Measurements from ENCODE around the gene MYO9B. TPM values are rescaled to one million over a fixed set of nuclear protein-coding genes. Genes with fewer than 3 reads are reported as not detected.
"Not testable (repeated sequence)": the region's sequence is repeated elsewhere in the genome, so short reads cannot be mapped to it uniquely, and the experiment has no call there.

Gene MYO9B
- total and polyA plus RNA-seq, 2 donors = 28.2 to 103 TPM

DNA sequence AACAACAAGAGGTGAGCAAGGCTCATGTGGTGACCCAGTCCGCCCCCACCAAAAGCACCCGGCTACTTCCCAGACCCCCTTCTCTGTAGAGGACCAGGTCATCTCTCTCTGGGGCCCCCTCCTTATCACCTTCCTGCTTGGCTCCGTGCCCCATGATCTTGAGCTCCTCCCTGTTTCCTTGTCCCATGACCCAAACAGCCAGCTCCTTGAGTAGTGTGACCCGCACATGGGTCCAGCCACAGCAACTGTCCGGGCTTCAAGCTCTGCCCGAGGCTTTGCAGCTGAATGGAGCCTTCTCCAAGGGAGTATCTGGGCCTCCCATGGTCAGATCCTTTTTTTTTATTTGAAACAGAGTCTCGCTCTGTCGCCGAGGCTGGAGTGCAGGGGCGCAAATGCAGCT lies 61.8 kb downstream of the MYO9B start:
- Histone ChIP-seq H3K27me3 (ENCODE audit: control insufficient read depth in 2 of 2, insufficient read depth in 1 of 2, low read length in 1 of 2) (no peaks in the 10 kb centered on the region), H3K9me3 (ENCODE audit: control insufficient read depth in 2 of 2, insufficient read depth in 1 of 2, low read length in 1 of 2) (no peaks in the 10 kb centered on the region), H3K36me3 (ENCODE audit: control insufficient read depth in 2 of 2, insufficient read depth in 2 of 2, low read length in 1 of 2) (peaks cover 2 to 9% of the 10 kb centered on the region in 2 donors), H3K4me1 (ENCODE audit: control insufficient read depth in 2 of 2, insufficient read depth in 2 of 2, low read length in 2 of 2) (peaks cover 5 to 14% of the 10 kb centered on the region in 2 donors), H3K27ac (ENCODE audit: low read depth in 1 of 2, low read length in 1 of 2) (no peak overlapping the region), H3K4me3 (ENCODE audit: low read length in 2 of 2) (no peak overlapping the region)
- no peak for DNase-seq (ENCODE audit: low read depth in 6 of 9, low spot score in 9 of 9)
- WGBS = 98% methylated on average over 10 of the region's 10 CpGs

DNA sequence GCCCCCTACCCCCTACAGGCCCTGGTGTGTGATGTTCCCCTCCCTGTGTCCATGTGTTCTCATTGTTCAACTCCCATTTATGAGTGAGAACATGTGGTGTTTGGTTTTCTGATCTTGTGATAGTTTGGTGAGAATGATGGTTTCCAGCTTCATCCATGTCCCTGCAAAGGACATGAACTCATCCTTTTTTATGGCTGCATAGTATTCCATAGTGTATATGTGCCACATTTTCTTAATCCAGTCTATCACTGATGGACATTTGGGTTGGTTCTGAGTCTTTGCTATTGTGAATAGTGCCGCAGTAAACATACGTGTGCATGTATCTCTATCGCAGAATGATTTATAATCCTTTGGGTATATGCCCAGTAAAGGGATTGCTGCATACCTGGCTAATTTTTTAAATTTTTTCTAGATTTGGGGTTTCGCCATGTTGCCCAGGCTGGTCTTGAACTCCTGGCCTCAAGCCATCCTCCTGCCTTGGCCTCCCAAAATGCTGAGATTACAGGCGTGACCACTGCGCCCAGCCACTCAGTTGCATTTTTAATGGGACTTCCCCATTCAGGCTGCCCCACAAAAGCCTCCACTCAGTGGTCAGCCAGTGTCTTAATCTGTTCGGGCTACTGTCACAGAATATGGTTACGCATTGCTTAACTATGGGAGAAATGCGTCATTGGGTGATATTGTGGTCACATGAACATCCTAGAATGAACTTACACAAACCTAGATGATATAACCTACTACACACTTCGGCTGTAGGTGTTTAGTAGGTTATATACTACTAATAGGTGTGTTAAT lies 62.7 kb downstream of the MYO9B start:
- not testable (repeated sequence) for H3K4me3 ChIP-seq (ENCODE audit: low read length in 2 of 2); DNase-seq (ENCODE audit: low read depth in 6 of 9, low spot score in 9 of 9); H3K27me3 ChIP-seq (ENCODE audit: control insufficient read depth in 2 of 2, insufficient read depth in 1 of 2, low read length in 1 of 2); H3K9me3 ChIP-seq (ENCODE audit: control insufficient read depth in 2 of 2, insufficient read depth in 1 of 2, low read length in 1 of 2); H3K27ac ChIP-seq (ENCODE audit: low read depth in 1 of 2, low read length in 1 of 2)
- H3K4me1 ChIP-seq (ENCODE audit: control insufficient read depth in 2 of 2, insufficient read depth in 2 of 2, low read length in 2 of 2) = peaks cover 5 to 14% of the 10 kb centered on the region in 2 donors
- WGBS = 97% methylated on average over 10 of the region's 10 CpGs
- peaks cover 2 to 14% of the 10 kb centered on the region in 2 donors for H3K36me3 ChIP-seq (ENCODE audit: control insufficient read depth in 2 of 2, insufficient read depth in 2 of 2, low read length in 1 of 2)

DNA sequence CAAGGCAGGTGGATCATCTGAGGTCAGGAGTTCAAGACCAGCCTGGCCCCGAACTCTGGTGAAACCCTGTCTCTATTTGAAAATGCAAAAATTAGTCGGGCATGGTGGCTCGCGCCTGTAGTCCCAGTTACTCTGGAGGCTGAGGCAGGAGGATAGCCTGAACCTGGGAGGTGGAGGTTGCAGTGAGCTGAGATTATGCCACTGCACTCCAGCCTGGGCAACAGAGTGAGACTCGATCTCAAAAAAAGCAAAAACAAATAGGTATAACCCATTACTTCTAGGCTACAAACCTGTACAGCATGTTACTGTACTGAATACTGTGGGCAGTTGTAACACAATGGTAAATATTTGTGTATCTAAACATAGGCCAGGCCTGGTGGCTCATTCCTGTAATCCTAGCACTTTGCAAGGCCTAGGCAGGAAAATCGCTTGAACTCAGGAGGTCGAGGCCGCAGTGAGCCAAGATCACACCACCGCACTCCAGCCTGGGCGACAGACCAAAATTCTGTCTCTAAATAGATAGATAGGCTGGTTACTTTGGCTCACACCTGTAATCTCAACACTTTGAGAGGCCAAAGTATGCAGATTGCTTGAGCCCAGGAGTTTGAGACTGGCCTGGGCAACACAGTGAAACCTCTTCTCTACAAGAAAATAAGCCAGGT lies 63.5 kb downstream of the MYO9B start:
- no peak overlapping the region for H3K4me3 ChIP-seq (ENCODE audit: low read length in 2 of 2)
- DNase-seq (ENCODE audit: low read depth in 6 of 9, low spot score in 9 of 9) = no peak
- H3K4me1 ChIP-seq (ENCODE audit: control insufficient read depth in 2 of 2, insufficient read depth in 2 of 2, low read length in 2 of 2) = peaks cover 5 to 14% of the 10 kb centered on the region in 2 donors
- no peaks in the 10 kb centered on the region for H3K27me3 ChIP-seq (ENCODE audit: control insufficient read depth in 2 of 2, insufficient read depth in 1 of 2, low read length in 1 of 2)
- H3K27ac ChIP-seq (ENCODE audit: low read depth in 1 of 2, low read length in 1 of 2) = no peak overlapping the region
- H3K36me3 ChIP-seq (ENCODE audit: control insufficient read depth in 2 of 2, insufficient read depth in 2 of 2, low read length in 1 of 2) = peaks cover 2 to 14% of the 10 kb centered on the region in 2 donors
- WGBS = 95% methylated on average over 10 of the region's 10 CpGs
- H3K9me3 ChIP-seq (ENCODE audit: control insufficient read depth in 2 of 2, insufficient read depth in 1 of 2, low read length in 1 of 2) = no peaks in the 10 kb centered on the region

DNA sequence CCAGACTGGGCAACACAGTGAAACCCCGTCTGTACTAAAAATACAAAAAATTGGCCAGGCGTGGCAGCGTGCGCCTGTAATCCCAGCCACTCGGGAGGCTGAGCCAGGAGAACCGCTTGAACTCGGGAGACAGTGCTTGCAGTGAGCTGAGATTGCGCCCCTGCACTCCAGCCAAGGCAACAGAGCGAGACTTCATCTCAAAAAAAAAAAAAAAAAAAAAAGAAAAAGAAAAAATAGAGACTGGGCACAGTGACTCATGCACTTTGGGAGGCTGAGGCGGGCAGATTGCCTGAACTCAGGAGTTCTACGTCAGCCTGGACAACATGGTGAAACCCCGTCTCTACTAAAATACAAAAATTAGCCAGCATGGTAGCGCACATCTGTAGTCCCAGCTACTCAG lies 69.2 kb downstream of the MYO9B start:
- H3K27me3 ChIP-seq (ENCODE audit: control insufficient read depth in 2 of 2, insufficient read depth in 1 of 2, low read length in 1 of 2); DNase-seq (ENCODE audit: low read depth in 6 of 9, low spot score in 9 of 9); H3K27ac ChIP-seq (ENCODE audit: low read depth in 1 of 2, low read length in 1 of 2); H3K4me1 ChIP-seq (ENCODE audit: control insufficient read depth in 2 of 2, insufficient read depth in 2 of 2, low read length in 2 of 2); H3K4me3 ChIP-seq (ENCODE audit: low read length in 2 of 2); H3K9me3 ChIP-seq (ENCODE audit: control insufficient read depth in 2 of 2, insufficient read depth in 1 of 2, low read length in 1 of 2): not testable (repeated sequence)
- peaks cover 29 to 38% of the 10 kb centered on the region in 2 donors for H3K36me3 ChIP-seq (ENCODE audit: control insufficient read depth in 2 of 2, insufficient read depth in 2 of 2, low read length in 1 of 2)
- 93% methylated on average over 13 of the region's 13 CpGs for WGBS

DNA sequence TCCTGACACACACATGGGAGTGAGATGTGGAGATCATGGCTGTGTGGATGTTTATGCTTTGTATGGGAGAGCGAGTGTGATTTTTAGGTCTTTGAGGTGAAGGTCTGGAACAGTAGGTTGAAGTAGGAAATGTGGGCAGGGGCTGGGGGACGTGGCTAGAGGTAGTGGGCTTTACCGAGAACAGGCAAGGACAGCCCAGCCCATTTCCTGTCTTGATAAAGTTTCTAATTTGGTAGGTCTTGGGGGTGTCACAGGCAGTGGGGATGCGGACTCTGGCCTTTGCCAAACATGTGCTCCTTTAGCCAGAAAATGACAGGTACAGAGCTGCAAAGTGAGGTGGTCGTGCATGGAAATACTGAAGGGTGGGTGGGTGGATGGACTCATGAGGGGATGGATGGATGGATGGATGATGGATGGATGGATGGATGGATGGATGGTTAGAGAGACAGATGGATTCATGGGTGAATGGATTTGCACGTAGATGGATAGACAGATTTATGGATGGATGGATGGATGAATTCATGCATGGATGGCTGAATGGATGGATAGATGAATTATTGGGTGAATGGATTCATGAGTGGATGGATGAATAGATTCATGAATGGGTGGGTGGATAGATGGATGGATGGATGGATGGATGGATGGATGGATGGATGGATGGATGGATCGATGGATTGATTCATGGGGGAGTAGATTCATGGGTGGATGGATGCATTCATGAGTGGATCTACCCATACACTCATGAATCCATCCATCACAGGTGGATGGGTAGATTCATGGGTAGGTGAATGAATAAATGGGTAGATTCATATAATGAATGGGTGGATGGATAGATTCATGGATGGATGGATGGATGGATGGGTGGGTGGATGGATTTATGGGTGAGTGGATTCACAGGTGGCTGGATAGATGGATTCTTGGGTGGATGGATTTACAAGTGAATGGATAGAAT lies 70.2 kb downstream of the MYO9B start:
- Histone ChIP-seq H3K9me3 (ENCODE audit: control insufficient read depth in 2 of 2, insufficient read depth in 1 of 2, low read length in 1 of 2) (no peaks in the 10 kb centered on the region), H3K27me3 (ENCODE audit: control insufficient read depth in 2 of 2, insufficient read depth in 1 of 2, low read length in 1 of 2) (no peaks in the 10 kb centered on the region), H3K36me3 (ENCODE audit: control insufficient read depth in 2 of 2, insufficient read depth in 2 of 2, low read length in 1 of 2) (peaks cover 29 to 42% of the 10 kb centered on the region in 2 donors), H3K4me1 (ENCODE audit: control insufficient read depth in 2 of 2, insufficient read depth in 2 of 2, low read length in 2 of 2) (no peaks in the 10 kb centered on the region), H3K4me3 (ENCODE audit: low read length in 2 of 2) (no peak overlapping the region), H3K27ac (ENCODE audit: low read depth in 1 of 2, low read length in 1 of 2) (no peak overlapping the region)
- WGBS = 86% methylated on average over 7 of the region's 7 CpGs
- no peak for DNase-seq (ENCODE audit: low read depth in 6 of 9, low spot score in 9 of 9)

GRCh38 chr19:17148130-17148529 lies 72.6 kb downstream of the MYO9B start:
- Histone ChIP-seq H3K9me3 (ENCODE audit: control insufficient read depth in 2 of 2, insufficient read depth in 1 of 2, low read length in 1 of 2) (no peaks in the 10 kb centered on the region), H3K4me1 (ENCODE audit: control insufficient read depth in 2 of 2, insufficient read depth in 2 of 2, low read length in 2 of 2) (no peaks in the 10 kb centered on the region), H3K4me3 (ENCODE audit: low read length in 2 of 2) (no peak overlapping the region), H3K27ac (ENCODE audit: low read depth in 1 of 2, low read length in 1 of 2) (no peak overlapping the region), H3K36me3 (ENCODE audit: control insufficient read depth in 2 of 2, insufficient read depth in 2 of 2, low read length in 1 of 2) (peaks cover 43 to 53% of the 10 kb centered on the region in 2 donors), H3K27me3 (ENCODE audit: control insufficient read depth in 2 of 2, insufficient read depth in 1 of 2, low read length in 1 of 2) (no peaks in the 10 kb centered on the region)
- no peak for DNase-seq (ENCODE audit: low read depth in 6 of 9, low spot score in 9 of 9)
- WGBS = 99% methylated on average over 5 of the region's 5 CpGs

- no peaks in the 10 kb centered on the region for H3K4me1 ChIP-seq (ENCODE audit: control insufficient read depth in 2 of 2, insufficient read depth in 2 of 2, low read length in 2 of 2)
- 95% methylated on average over 13 of the region's 13 CpGs for WGBS
- no peak overlapping the region for H3K4me3 ChIP-seq (ENCODE audit: low read length in 2 of 2)
- DNase-seq (ENCODE audit: low read depth in 6 of 9, low spot score in 9 of 9) = no peak
- no peaks in the 10 kb centered on the region for H3K27me3 ChIP-seq (ENCODE audit: control insufficient read depth in 2 of 2, insufficient read depth in 1 of 2, low read length in 1 of 2)
- H3K27ac ChIP-seq (ENCODE audit: low read depth in 1 of 2, low read length in 1 of 2) = no peak overlapping the region
- no peaks in the 10 kb centered on the region for H3K9me3 ChIP-seq (ENCODE audit: control insufficient read depth in 2 of 2, insufficient read depth in 1 of 2, low read length in 1 of 2)
- peaks cover 56 to 66% of the 10 kb centered on the region in 2 donors for H3K36me3 ChIP-seq (ENCODE audit: control insufficient read depth in 2 of 2, insufficient read depth in 2 of 2, low read length in 1 of 2)
These were observed 74.0 kb downstream of the MYO9B start for GRCh38 chr19:17149393-17150135.

GRCh38 chr19:17153996-17154395 lies 78.4 kb downstream of the MYO9B start:
- Histone ChIP-seq H3K4me3 (ENCODE audit: low read length in 2 of 2) (no peak overlapping the region), H3K27me3 (ENCODE audit: control insufficient read depth in 2 of 2, insufficient read depth in 1 of 2, low read length in 1 of 2) (no peaks in the 10 kb centered on the region), H3K4me1 (ENCODE audit: control insufficient read depth in 2 of 2, insufficient read depth in 2 of 2, low read length in 2 of 2) (no peaks in the 10 kb centered on the region), H3K36me3 (ENCODE audit: control insufficient read depth in 2 of 2, insufficient read depth in 2 of 2, low read length in 1 of 2) (peaks cover 68 to 84% of the 10 kb centered on the region in 2 donors), H3K9me3 (ENCODE audit: control insufficient read depth in 2 of 2, insufficient read depth in 1 of 2, low read length in 1 of 2) (no peaks in the 10 kb centered on the region), H3K27ac (ENCODE audit: low read depth in 1 of 2, low read length in 1 of 2) (no peak overlapping the region)
- 99% methylated on average over 10 of the region's 10 CpGs for WGBS
- DNase-seq (ENCODE audit: low read depth in 6 of 9, low spot score in 9 of 9) = no peak

Measured in thymus (tissue), 11 donors.